MM.1S (cell line): Measurements from ENCODE around the gene HMG20A.

ENCODE experiments used
- DNase-seq: peaks from one replicate; pipeline ENCODE4 v3.0.0-alpha.2; 2015
- H2AFZ ChIP-seq: fragments of 300-600 bp; sonication (generic); 2 replicates; pipeline ENCODE4 v1.6.0; 2016; ENCODE audit warnings: antibody characterized with exemption, low read length
- H3F3A ChIP-seq: fragments of 300-600 bp; sonication (generic); 2 replicates; pipeline ENCODE4 v1.6.1; 2016; ENCODE audit warnings: mild to moderate bottlenecking, antibody characterized with exemption, low read length, moderate library complexity, mixed read lengths; ENCODE audit not compliant: insufficient read depth
- H3K27ac ChIP-seq: fragments of 300-600 bp; sonication (generic); 2 replicates; pipeline ENCODE4 v1.5.1; 2016; ENCODE audit warnings: mild to moderate bottlenecking, low read length
- H3K27me3 ChIP-seq: fragments of 300-600 bp; sonication (generic); replicated peaks from 2 replicates; pipeline ENCODE4 v1.6.0; 2016; ENCODE audit warnings: low read length; ENCODE audit not compliant: insufficient read depth
- H3K36me3 ChIP-seq: fragments of 300-600 bp; sonication (generic); replicated peaks from 2 replicates; pipeline ENCODE4 v1.6.1; 2016; ENCODE audit warnings: mild to moderate bottlenecking, low read length, mixed read lengths; ENCODE audit not compliant: insufficient read depth
- H3K4me1 ChIP-seq: fragments of 300-600 bp; sonication (generic); 2 replicates; pipeline ENCODE4 v1.6.1; 2016; ENCODE audit warnings: low read length, mixed read lengths
- H3K4me2 ChIP-seq: fragments of 300-600 bp; sonication (generic); 2 replicates; pipeline ENCODE4 v1.6.0; 2016; ENCODE audit warnings: low read depth, low read length
- H3K4me3 ChIP-seq: fragments of 300-600 bp; sonication (generic); 2 replicates; pipeline ENCODE4 v1.5.1; 2016; ENCODE audit warnings: low read length, mixed read lengths
- H3K79me2 ChIP-seq: fragments of 300-600 bp; sonication (generic); 2 replicates; pipeline ENCODE4 v1.6.1; 2016; ENCODE audit warnings: mixed run types, low read length, mixed read lengths
- H3K9ac ChIP-seq: fragments of 300-600 bp; sonication (generic); 2 replicates; pipeline ENCODE4 v1.6.1; 2016; ENCODE audit warnings: low read length, mixed read lengths
- H3K9me2 ChIP-seq: fragments of 300-600 bp; sonication (generic); replicated peaks from 2 replicates; pipeline ENCODE4 v1.6.1; 2016; ENCODE audit warnings: mild to moderate bottlenecking, low read length, mixed read lengths; ENCODE audit not compliant: insufficient read depth
- H3K9me3 ChIP-seq: fragments of 300-600 bp; sonication (generic); replicated peaks from 2 replicates; pipeline ENCODE4 v1.6.1; 2016; ENCODE audit warnings: mild to moderate bottlenecking, low read length, mixed read lengths; ENCODE audit not compliant: insufficient read depth
- H4K20me1 ChIP-seq: fragments of 300-600 bp; sonication (generic); 2 replicates; pipeline ENCODE4 v1.6.1; 2016; ENCODE audit warnings: mild to moderate bottlenecking, low read length, moderate library complexity, mixed read lengths; ENCODE audit not compliant: insufficient read depth
- CTCF ChIP-seq: fragments of 300-600 bp; sonication (generic); IDR thresholded peaks from 2 replicates; pipeline ENCODE4 v1.5.1; 2016; ENCODE audit warnings: antibody characterized with exemption, low read length, mixed read lengths
- EZH2 ChIP-seq: fragments of 300-600 bp; sonication (generic); optimal IDR thresholded peaks from 2 replicates; pipeline ENCODE3; 2017; ENCODE audit warnings: low read depth, mild to moderate bottlenecking, antibody characterized with exemption, low read length, mixed read lengths
- EZH2phosphoT487 ChIP-seq: fragments of 300-600 bp; sonication (generic); IDR thresholded peaks from 2 replicates; pipeline ENCODE4 v1.6.1; 2018; ENCODE audit warnings: antibody characterized with exemption, low read length

Gene HMG20A

GRCh38 chr15:77411619-77411976, 9.1 kb upstream of the HMG20A start:
- H3K9me2 ChIP-seq = no peaks in the 10 kb centered on the region
- peaks cover 19% of the 10 kb centered on the region for H3F3A ChIP-seq
- H3K4me3 ChIP-seq = no peak overlapping the region
- H2AFZ ChIP-seq = no peak overlapping the region
- TF ChIP-seq EZH2 (no peak), EZH2phosphoT487 (no peak), CTCF (no peak)
- H3K9me3 ChIP-seq = no peaks in the 10 kb centered on the region
- H4K20me1 ChIP-seq = no peaks in the 10 kb centered on the region
- no peak overlapping the region for H3K4me2 ChIP-seq
- peaks cover 89% of the 10 kb centered on the region for H3K79me2 ChIP-seq
- H3K9ac ChIP-seq = no peak overlapping the region
- H3K36me3 ChIP-seq = no peaks in the 10 kb centered on the region
- H3K27me3 ChIP-seq = no peaks in the 10 kb centered on the region
- H3K27ac ChIP-seq = peak overlapping the region; percentile 29; the same call in 1 of the 2 replicates
- no peak for DNase-seq
- H3K4me1 ChIP-seq = peaks cover 15% of the 10 kb centered on the region

DNA sequence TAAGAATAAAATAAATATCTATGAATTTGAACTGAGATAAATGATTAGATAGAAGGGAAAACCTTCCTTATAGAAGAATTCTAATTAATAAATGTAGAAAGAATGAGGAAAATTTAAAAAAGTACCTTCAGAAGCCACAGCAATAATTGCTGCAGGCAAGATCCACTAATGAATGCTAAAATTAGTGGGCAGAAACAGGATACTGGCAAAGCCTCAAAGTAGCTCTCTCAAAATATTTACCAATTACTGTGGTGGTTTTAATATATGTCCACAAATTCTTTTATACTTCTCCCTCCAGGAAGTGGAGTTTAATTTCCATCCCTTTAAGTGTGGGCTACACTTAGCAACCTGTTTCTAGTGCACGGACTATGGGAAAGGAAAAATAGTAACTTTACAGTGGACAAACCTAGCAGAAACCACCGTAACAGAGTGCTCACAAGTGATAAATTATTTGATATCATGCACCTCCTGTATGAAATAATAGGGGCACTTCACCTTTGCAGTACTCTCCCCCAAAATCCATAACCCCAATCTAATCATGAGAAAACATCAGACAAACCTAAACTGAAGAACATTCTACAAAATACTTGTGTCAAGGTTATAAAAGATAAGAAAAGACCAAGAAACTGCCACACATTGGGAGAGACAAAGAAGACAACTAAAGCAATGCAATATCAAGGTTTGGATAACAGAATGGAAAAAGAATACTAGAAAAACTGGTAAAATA, 7.6 kb upstream of the HMG20A start:
- no peak for TF ChIP-seq CTCF
- no peak for TF ChIP-seq EZH2phosphoT487
- TF ChIP-seq EZH2 = no peak
- no peak overlapping the region for H3K27ac ChIP-seq
- H3K36me3 ChIP-seq = no peaks in the 10 kb centered on the region
- no peak overlapping the region for H2AFZ ChIP-seq
- no peaks in the 10 kb centered on the region for H3K9me2 ChIP-seq
- DNase-seq = no peak
- H3K4me2 ChIP-seq = no peak overlapping the region
- 0 out of 2 replicates have a peak, but pooled peaks cover 3% of the 10 kb centered on the region for H4K20me1 ChIP-seq
- no peaks in the 10 kb centered on the region for H3K9me3 ChIP-seq
- peaks cover 19% of the 10 kb centered on the region for H3F3A ChIP-seq
- H3K79me2 ChIP-seq = peaks cover 91% of the 10 kb centered on the region
- H3K4me3 ChIP-seq = no peak overlapping the region
- no peaks in the 10 kb centered on the region for H3K27me3 ChIP-seq
- H3K9ac ChIP-seq = no peak overlapping the region
- peaks cover 20% of the 10 kb centered on the region for H3K4me1 ChIP-seq

- H3K9ac ChIP-seq = no peak overlapping the region
- no peak overlapping the region for H3K27ac ChIP-seq
- H3K4me1 ChIP-seq = peaks cover 26% of the 10 kb centered on the region
- H3K4me2 ChIP-seq = no peak overlapping the region
- no peak overlapping the region for H2AFZ ChIP-seq
- no peaks in the 10 kb centered on the region for H3K36me3 ChIP-seq
- H3K27me3 ChIP-seq = no peaks in the 10 kb centered on the region
- no peaks in the 10 kb centered on the region for H3K9me3 ChIP-seq
- H3K9me2 ChIP-seq = no peaks in the 10 kb centered on the region
- H3F3A ChIP-seq = peaks cover 19% of the 10 kb centered on the region
- H3K4me3 ChIP-seq = no peak overlapping the region
- TF ChIP-seq EZH2 (no peak), CTCF (no peak), EZH2phosphoT487 (no peak)
- H4K20me1 ChIP-seq = 0 out of 2 replicates have a peak, but pooled peaks cover 6% of the 10 kb centered on the region
- no peak for DNase-seq
- H3K79me2 ChIP-seq = peaks cover 91% of the 10 kb centered on the region
Measured at GRCh38 chr15:77413699-77414349, 6.9 kb upstream of the HMG20A start.
